Panc1 (cell line): Measurements from ENCODE around the gene WRAP53.
"Not testable (repeated sequence)": the region's sequence is repeated elsewhere in the genome, so short reads cannot be mapped to it uniquely, and the experiment has no call there.

Source experiments
- CTCF ChIP-seq: fragments of 450-650 bp; IDR thresholded peaks from 2 replicates; pipeline ENCODE4 v1.5.1; 2017; ENCODE audit warnings: mild to moderate bottlenecking
- POLR2AphosphoS5 ChIP-seq: IDR thresholded peaks from 2 replicates; pipeline ENCODE4 v1.6.1; 2012; ENCODE audit warnings: mild to moderate bottlenecking, low read depth, low read length, moderate library complexity
- REST ChIP-seq, 2 experiments: IDR thresholded peaks; 2 replicates each; pipeline ENCODE4 v1.6.1; 2011 to 2012; ENCODE audit warnings: low read depth in 2 of 2, control low read depth in 1 of 2, low read length in 1 of 2, mild to moderate bottlenecking in 1 of 2, moderate library complexity in 1 of 2; ENCODE audit not compliant: insufficient read depth in 1 of 2
- SIN3A ChIP-seq: IDR thresholded peaks from 2 replicates; pipeline ENCODE4 v1.6.1; 2012; ENCODE audit warnings: low read depth, mild to moderate bottlenecking, low read length, moderate library complexity, borderline replicate concordance; ENCODE audit not compliant: insufficient read depth
- TCF7L2 ChIP-seq: IDR thresholded peaks from 2 replicates; pipeline ENCODE4 v1.6.1; 2011; ENCODE audit warnings: mild to moderate bottlenecking, low read depth, low read length, inconsistent platforms

DNA sequence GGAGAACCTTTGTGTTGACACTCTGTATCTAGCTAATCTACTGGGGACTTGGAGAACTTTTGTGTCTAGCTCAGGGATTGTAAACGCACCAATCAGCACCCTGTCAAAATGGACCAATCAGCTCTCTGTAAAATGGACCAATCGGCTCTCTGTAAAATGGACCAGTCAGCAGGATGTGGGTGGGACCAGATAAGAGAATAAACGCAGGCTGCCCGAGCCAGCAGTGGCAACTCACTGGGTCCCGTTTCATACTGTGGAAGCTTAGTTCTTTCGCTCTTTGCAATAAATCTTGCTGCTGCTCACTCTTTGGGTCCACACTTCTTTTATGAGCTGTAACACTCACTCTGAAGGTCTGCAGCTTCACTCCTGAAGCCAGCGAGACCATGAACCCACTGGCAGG, 46.6 kb upstream of the WRAP53 start:
- not testable (repeated sequence) for TF ChIP-seq REST (IDR thresholded peaks at IDR 0.05; ENCODE audit: insufficient read depth in 1 of 2, low read depth in 2 of 2, low read length in 1 of 2); CTCF; SIN3A; POLR2AphosphoS5; TCF7L2
